H1 (cell line): ENCODE measurements around the gene DLEC1. TPM values are rescaled to one million over a fixed set of nuclear protein-coding genes. Genes with fewer than 3 reads are reported as not detected.

ENCODE experiments used
- ATF2 ChIP-seq: IDR thresholded peaks from 2 replicates; pipeline ENCODE4 v1.6.1; 2012; ENCODE audit warnings: low read length, inconsistent platforms
- ATF3 ChIP-seq: IDR thresholded peaks from 2 replicates; pipeline ENCODE4 v1.6.1; 2011; ENCODE audit warnings: low read depth, mild to moderate bottlenecking, low read length; ENCODE audit not compliant: insufficient read depth
- CBX5 ChIP-seq: fragments of 300-800, 300-1000 bp; sonication (generic); IDR thresholded peaks from 2 replicates; pipeline ENCODE4 v1.7.1; 2016; ENCODE audit warnings: antibody characterized with exemption, low read length, low read depth
- CHD1 ChIP-seq: IDR thresholded peaks from 2 replicates; pipeline ENCODE4 v1.6.1; 2012; ENCODE audit warnings: low read depth, low read length, improper control_type of control experiment
- GABPA ChIP-seq: IDR thresholded peaks from 2 replicates; pipeline ENCODE4 v1.6.1; 2011; ENCODE audit warnings: mild to moderate bottlenecking, low read length, moderate library complexity, borderline replicate concordance; ENCODE audit not compliant: insufficient read depth
- GTF2F1 ChIP-seq: IDR thresholded peaks from 2 replicates; pipeline ENCODE4 v1.6.1; 2012; ENCODE audit warnings: low read depth, low read length, improper control_type of control experiment, borderline replicate concordance
- KDM1A ChIP-seq: fragments of 200-600, 300-600 bp; sonication (generic); IDR thresholded peaks from 2 replicates; pipeline ENCODE4 v1.7.1; 2016; ENCODE audit warnings: mild to moderate bottlenecking, low read length, borderline replicate concordance
- MAX ChIP-seq: IDR thresholded peaks from 2 replicates; pipeline ENCODE4 v1.6.1; 2012; ENCODE audit warnings: inconsistent platforms
- NANOG ChIP-seq: IDR thresholded peaks from 2 replicates; pipeline ENCODE4 v1.6.1; 2011; ENCODE audit warnings: low read length, low read depth, mild to moderate bottlenecking, inconsistent platforms; ENCODE audit not compliant: insufficient read depth, poor library complexity, severe bottlenecking
- SAP30 ChIP-seq: fragments of 300-600 bp; sonication (generic); IDR thresholded peaks from 2 replicates; pipeline ENCODE4 v1.7.1; 2012; ENCODE audit warnings: low read length, moderate library complexity, mild to moderate bottlenecking, inconsistent platforms; ENCODE audit not compliant: insufficient read depth, insufficient replicate concordance
- SIX5 ChIP-seq: IDR thresholded peaks from 2 replicates; pipeline ENCODE4 v1.6.1; 2011; ENCODE audit warnings: mild to moderate bottlenecking, low read depth, low read length
- TAF7 ChIP-seq: optimal IDR thresholded peaks from 2 replicates; pipeline ENCODE3; 2011; ENCODE audit warnings: low read depth, mild to moderate bottlenecking, inconsistent platforms, low read length, moderate library complexity, borderline replicate concordance
- TEAD4 ChIP-seq: IDR thresholded peaks from 2 replicates; pipeline ENCODE4 v1.6.1; 2012; ENCODE audit warnings: low read depth, low read length, inconsistent platforms, mixed read lengths
- polyA plus RNA-seq, 7 experiments: library from polyadenylated mRNA; depleted of rRNA in 3 of 7; stranded (reverse) in 5 of 7; unstranded in 2 of 7; fragments of >200 nt in 5 of 7; fragments of 200-250 nt in 2 of 7; gene quantifications; 1 replicate in 5 of 7; 2 replicates in 1 of 7; 4 replicates in 1 of 7; pipeline versions ENCODE4 v1.2.1 to v1.2.3, GENCODE V29; 2011 to 2013; ENCODE audit warnings: missing spikeins in 2 of 7, mixed read lengths in 2 of 7
- total RNA-seq: library from RNA; stranded (reverse); fragmentation: NEBNext Ultra II Directional; extraction: Animal tissue kit (Norgen Biotek cat#: 25700); gene quantifications from 2 replicates; pipeline ENCODE4 v1.2.1, GENCODE V29; 2021

DLEC1 gene
- total and polyA plus RNA-seq, 2 of the 8 experiments (the other 6 are each of a cell fraction or from before 2014, with no cell fraction given): 0.26 to 0.76 TPM

GRCh38 chr3:38136777-38137614 is 98.0 kb downstream of the DLEC1 start, which contains the start of gene ACAA1 (continued):
- TF ChIP-seq ATF2 (no peak), GTF2F1 (no peak), KDM1A (no peak), GABPA (no peak), TAF7 (peak; percentile 76), TEAD4 (no peak), ATF3 (no peak), CBX5 (no peak), SAP30 (peak; percentile 29), MAX (peak; percentile 45), NANOG (peak; percentile 1), CHD1 (no peak), SIX5 (no peak)
